HG03060 (cell line): ENCODE results near the gene OR11H1.
"Not testable (repeated sequence)": the region's sequence is repeated elsewhere in the genome, so short reads cannot be mapped to it uniquely, and the experiment has no call there.

Experiments
- ATAC-seq: cut with Tn5 transposase; IDR thresholded peaks from one replicate; pipeline ENCODE4 v1.9.1; 2021; ENCODE audit warnings: low read depth, moderate number of reproducible peaks; ENCODE audit not compliant: unreplicated experiment

OR11H1 gene, protein sequence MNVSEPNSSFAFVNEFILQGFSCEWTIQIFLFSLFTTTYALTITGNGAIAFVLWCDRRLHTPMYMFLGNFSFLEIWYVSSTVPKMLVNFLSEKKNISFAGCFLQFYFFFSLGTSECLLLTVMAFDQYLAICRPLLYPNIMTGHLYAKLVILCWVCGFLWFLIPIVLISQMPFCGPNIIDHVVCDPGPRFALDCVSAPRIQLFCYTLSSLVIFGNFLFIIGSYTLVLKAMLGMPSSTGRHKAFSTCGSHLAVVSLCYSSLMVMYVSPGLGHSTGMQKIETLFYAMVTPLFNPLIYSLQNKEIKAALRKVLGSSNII

DNA sequence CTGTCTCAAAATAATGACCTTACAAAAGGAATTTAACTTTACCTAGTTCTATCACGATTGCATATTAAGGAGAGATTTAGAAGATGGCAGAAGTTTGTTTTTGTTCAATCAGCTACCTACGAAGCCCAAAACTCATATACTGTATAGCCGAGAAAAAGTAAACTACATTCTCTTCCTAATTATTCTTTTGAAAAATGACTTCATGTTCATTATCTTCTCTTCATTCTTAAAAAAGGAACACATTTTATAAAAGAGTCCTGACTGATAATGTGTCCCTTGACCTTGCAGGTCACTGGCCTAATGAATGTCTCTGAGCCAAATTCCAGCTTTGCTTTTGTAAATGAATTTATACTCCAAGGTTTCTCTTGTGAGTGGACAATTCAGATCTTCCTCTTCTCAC lies at the start of gene OR11H1:
Gene OR11H1, plus strand, starts transcription at position 301 of the 400 bp plus-strand sequence. Its CDS starts 0 bp downstream, at position 301.
- ATAC-seq: not testable (repeated sequence)

DNA sequence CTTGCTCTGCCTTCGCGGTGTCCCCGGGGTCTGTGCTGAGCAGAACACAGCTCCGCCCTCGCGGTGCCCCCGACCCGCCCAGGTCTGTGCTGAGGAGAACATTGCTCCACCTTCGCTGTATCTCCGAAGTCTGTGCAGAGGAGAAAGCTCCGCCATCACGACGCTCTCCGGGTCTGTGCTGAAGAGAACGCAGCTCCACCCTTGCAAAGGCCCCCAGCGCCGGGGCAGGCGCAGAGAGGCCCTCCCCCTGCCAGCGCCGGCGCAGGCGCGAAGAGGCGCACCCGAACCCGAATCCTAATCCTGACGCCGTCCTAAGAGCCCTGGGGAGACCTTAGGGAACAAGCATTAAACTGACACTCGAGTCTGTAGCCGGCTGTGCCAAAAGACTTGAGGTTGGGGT lies 18.0 kb upstream of the OR11H1 start:
- ATAC-seq: not testable (repeated sequence)

DNA sequence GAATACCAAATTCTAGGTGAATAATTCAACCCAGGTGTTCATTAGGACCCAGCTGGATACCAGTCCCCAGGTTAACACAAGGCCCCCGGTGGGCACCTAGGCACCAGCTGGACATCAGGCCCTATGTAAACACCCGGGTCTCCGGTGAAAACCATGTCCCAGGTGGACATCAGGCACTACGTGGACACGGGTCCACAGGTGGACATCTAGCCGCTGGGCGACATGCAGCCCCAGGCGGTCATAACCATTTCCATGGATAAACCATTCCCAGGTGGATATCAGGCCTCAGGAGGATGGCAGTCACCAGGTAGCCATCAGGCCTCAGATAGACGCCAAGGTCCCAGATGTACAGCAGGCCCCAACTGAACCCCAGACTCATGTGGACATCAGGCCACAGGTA lies 12.1 kb upstream of the OR11H1 start:
- not testable (repeated sequence) for ATAC-seq

DNA sequence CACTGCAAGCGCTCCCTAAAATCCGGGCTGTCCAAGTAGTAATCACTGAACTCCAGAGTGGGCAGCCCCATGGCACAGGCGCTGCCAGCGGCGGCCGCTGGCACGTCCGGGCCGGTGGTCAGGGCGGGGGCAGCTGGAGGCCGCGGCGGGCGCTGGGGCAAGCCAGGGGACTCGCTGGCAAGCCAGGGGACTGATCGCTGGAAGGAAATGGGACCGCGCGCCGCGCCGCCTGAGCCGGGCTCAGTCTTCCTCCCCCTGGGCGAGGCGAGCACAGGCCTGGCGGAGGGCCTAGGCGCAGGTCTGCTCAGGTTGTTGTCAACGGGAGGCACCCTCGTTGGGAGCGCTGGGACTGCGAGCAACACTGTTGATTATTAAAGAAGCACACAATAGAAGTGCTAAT lies 25.8 kb downstream of the OR11H1 start:
- not testable (repeated sequence) for ATAC-seq

DNA sequence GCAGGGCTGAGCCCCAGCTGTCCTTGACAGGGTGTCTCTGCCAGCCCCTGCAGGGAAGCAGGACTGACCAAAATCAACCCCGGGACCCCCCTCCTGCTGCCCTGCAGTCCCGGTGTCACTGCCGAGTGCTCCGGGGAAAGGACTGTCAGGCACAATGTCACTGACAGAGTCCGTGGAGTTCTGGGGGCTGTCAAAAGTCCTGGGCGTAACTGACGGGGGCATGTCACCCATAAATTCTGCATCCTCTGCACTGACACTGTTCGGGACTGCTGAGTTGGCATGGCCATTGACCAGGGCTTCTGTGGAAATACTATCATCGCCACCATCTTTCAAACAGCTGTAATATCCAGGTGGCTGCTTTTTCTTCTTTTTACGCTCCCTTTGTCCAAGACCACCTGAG lies 35.5 kb downstream of the OR11H1 start:
- ATAC-seq: not testable (repeated sequence)

DNA sequence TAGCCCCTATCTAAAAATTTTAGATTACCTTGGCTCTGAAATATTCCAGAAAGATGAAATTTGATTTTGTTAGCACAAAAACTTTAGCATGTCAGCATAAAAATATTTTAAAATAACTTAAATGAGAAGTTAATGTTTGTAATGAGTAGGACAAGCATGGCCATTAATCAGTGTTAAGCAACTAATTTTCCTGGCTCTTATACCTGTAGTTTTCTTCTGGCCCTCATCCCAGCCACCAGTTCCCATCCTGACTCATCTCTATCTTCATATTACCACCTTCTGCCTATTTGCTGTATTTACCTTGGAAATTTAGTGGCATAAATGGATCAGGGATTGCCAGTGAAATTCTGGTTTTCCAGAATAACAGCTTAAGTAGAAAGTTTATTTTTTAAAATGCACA lies 37.1 kb downstream of the OR11H1 start:
- ATAC-seq: not testable (repeated sequence)
